Fibroblast of mammary gland (primary cell): Measurements from ENCODE around the gene SAA4.
A peak's percentile ranks its signal among the peaks of the same experiment; 100 is the strongest.
"Not testable (repeated sequence)": the region's sequence is repeated elsewhere in the genome, so short reads cannot be mapped to it uniquely, and the experiment has no call there.

ENCODE experiments used
- DNase-seq: peaks from one replicate; pipeline ENCODE4 v3.0.0-alpha.2; 2010; ENCODE audit warnings: low read depth
- H3K4me3 ChIP-seq: 2 replicates; pipeline ENCODE4 v1.5.1; 2011; ENCODE audit warnings: low read depth, mild to moderate bottlenecking, low read length, moderate library complexity; ENCODE audit not compliant: control insufficient read depth
- TF ChIP-seq, protein P1 (sequence below): conservative IDR thresholded peaks from 2 replicates; pipeline ENCODE4 v1.5.1; 2011; ENCODE audit warnings: low read depth, low read length, inconsistent platforms; ENCODE audit not compliant: control insufficient read depth, insufficient read depth

Gene SAA4

DNA sequence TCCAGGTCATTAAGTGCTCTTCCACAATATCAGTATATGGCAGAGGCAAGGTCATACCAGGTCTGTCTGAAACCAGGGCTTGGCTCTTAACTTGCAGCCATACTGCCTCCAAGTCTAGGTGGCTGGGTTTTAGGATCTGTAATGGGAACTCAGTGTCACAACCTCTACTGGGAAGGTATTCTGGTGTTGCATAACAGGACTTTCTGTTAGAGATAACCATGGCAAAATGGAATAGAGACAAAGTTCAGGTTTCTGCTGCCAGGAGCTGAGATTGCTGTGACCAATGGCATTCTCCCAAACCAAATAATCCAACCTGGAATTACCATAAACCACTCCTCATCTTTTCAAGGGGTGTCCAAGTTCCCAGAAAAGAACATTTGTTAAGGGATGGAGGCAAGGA lies 22.7 kb upstream of the SAA4 start:
- DNase-seq, result no peak
- TF ChIP-seq, protein P1, sequence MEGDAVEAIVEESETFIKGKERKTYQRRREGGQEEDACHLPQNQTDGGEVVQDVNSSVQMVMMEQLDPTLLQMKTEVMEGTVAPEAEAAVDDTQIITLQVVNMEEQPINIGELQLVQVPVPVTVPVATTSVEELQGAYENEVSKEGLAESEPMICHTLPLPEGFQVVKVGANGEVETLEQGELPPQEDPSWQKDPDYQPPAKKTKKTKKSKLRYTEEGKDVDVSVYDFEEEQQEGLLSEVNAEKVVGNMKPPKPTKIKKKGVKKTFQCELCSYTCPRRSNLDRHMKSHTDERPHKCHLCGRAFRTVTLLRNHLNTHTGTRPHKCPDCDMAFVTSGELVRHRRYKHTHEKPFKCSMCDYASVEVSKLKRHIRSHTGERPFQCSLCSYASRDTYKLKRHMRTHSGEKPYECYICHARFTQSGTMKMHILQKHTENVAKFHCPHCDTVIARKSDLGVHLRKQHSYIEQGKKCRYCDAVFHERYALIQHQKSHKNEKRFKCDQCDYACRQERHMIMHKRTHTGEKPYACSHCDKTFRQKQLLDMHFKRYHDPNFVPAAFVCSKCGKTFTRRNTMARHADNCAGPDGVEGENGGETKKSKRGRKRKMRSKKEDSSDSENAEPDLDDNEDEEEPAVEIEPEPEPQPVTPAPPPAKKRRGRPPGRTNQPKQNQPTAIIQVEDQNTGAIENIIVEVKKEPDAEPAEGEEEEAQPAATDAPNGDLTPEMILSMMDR, result no peak
- no peak overlapping the region for H3K4me3 ChIP-seq

DNA sequence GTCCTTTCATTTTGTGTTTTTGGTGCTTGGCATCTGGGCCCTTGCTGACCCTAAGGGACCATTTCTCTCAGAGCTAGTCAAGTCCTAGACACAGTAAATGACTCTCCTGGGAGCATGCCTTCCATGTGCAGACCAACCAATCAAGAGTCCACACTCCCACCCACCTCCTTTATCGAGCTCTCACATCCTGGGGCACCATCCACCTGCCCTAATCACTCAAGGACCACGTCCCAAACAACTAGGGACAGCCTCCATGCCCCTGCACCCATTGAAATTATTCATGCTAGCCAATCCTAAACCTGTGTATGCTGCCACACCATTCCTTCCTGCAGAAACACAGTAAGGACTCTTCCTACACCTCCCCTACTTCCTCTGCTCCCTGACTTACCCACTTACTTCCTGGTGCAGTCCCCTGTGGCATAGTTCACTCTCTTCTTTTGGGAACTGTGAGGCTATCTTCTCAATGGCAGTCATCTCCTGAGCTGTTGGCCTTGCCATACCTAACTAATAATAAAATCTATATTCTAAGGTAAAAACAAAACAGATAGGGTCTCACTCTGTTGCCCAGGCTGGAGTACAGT lies 18.3 kb upstream of the SAA4 start:
- TF ChIP-seq, protein P1, result no peak
- H3K4me3 ChIP-seq, result no peak overlapping the region
- DNase-seq, result no peak

DNA sequence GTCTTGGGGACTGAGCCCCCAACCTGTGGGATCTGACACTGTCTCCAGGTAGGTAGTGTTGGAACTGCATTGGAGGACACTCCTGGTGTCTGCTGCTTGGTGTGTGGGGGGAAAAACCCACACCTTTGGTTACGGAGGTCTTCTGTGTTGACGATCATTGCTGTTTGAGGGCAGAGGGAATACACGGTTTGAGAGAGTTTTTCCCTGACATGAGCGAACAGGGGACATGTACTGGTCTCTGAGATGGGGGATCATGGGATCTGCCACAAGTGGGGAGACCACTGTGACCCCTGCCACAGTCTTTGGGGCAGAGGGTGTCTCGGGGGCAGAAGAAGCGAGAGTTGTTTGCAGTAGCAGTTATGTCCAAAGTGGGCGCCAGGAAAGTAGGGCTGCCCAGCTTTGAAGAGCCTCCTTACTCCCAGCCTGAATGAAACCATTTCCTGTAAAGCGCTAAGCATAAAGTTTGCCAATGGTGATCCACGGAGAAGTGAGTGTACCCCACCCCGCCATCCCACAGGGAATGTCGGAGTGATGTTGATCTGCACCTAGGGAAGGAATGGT lies 17.3 kb upstream of the SAA4 start:
- no peak for DNase-seq
- TF ChIP-seq, protein P1, result no peak
- H3K4me3 ChIP-seq, result no peak overlapping the region

DNA sequence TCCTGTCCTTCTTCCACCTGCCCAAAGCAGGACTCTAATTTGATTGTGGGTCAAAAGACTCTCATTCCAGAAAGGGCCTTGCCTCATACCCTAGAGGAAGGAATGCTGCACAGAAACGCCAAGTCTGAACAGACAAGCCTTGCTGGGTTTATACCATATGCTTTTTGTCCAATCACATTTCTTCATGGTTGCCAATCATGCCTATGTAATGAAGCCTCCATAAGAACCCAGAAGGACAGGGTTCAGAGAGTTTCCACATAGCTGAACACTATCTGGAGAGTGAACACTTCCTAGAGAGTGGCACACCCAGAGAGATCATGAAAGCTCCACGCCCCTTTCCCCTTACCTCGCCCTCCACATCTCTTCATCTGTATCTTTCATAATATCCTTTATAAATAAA lies 16.6 kb upstream of the SAA4 start:
- H3K4me3 ChIP-seq, result no peak overlapping the region
- TF ChIP-seq, protein P1, result no peak
- no peak for DNase-seq

DNA sequence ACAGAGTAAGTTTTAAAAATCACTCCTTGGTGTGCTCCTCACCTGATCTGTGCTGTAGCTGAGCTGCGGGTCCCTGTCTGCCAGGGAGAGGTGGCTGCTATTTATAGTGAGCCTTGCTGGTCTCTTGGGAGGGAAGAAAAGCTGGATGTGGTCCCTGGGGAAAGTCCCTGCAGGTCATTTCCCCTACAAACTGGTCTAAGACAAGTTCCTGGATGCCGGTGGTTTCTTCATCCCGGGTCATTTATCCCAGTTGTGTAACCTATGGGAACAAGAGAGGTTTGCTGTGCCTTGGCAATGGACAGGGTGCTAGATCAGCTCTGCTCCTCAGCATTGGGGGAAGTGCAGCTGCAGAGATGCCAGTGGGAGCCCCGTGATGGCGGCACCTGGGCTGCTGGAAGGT lies 12.0 kb upstream of the SAA4 start, which contains the start of gene SAA2:
TSS of gene SAA2 (minus strand) at position 108 of the 400 bp plus-strand sequence. CDS start 657 bp downstream, outside the sequence.
- no peak within 1 kb of the TSS for H3K4me3 ChIP-seq
- DNase-seq, result no peak
- TF ChIP-seq, protein P1, result no peak

DNA sequence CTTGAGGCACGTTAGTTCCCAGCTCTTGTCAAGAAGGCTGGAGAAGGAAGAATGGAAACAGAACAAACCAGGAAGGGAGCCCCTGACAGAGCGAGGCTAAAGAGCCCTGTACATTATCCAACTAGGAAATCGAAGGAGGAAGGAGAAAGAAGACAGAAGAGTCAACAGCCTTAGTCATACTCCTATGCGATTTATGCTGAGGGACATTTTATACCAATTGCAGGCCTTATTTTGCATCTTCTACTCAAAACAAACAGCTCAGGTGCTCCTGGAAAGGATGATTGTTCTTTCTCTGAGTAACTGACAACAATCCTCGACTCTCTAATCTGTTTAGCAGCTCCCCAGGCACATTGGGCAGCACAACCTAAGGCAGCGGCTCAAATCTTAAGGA lies 10.6 kb upstream of the SAA4 start:
- H3K4me3 ChIP-seq, DNase-seq: not testable (repeated sequence)

DNA sequence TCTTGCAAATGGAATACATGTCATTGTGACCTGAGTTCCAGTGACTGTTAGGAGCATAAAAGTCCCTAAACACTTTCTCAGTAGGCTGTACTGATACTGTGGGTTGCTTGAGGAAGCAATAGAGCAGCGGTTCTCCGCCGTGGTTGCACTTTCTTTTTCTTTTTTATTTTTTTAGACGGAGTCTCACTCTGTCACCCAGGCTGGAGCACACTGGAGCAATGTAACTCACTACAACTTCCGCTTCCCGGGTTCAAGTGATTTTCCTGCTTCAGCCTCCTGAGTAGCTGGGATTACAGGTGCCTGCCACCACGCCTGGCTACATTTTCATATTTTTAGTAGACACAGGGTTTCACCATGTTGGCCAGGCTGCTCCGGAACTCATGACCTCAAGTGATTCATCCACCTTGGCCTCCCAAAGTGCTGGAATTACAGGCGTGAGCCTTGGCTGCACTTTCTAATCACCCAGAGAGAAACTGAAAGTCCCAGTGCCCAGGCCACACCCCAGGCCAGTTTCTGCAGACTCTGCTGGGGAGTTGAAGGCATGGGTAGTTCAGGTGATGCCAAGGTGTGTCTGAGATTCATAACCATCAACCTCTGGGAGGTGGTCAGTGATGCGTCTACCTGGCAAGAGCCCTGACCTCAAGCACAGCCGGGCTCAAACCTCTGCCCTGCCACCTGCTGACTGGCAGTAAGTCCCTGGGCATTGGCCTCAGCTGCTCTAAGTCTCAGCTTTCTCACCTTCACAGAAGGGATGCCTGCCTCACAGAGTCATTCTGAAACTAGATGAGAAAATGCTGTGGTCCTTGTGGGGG lies 10.0 kb upstream of the SAA4 start:
- DNase-seq, H3K4me3 ChIP-seq: not testable (repeated sequence)

DNA sequence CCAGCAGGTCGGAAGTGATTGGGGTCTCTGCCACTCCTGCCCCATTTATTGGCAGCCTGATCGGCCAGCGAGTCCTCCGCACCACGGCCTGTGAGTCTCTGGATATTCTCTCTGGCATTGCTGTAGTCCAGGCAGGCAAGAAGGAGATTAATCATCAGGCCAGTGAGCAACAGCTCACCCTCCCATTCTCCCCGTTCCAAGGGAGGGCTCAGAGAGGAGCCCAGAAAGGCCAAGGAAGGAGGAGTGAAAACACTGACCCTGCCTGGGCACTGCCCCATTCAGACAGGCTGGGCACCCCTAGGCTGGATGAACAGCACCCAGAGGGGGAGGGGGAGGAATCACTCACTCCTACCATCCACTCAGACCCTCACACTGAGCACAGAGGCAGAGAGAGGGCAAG lies 8.8 kb upstream of the SAA4 start:
- TF ChIP-seq, protein P1, result no peak
- H3K4me3 ChIP-seq, result no peak overlapping the region
- DNase-seq, result peak; percentile 10
